Spleen (tissue), 11 donors: ENCODE measurements around the gene PKIB. TPM values are rescaled to one million over a fixed set of nuclear protein-coding genes. Genes with fewer than 3 reads are reported as not detected.
A peak's percentile ranks its signal among the peaks of the same experiment; 100 is the strongest.

Experiments
- DNase-seq: peaks from one replicate; pipeline ENCODE4 v3.0.0-alpha.2; 2020
- H3K27ac ChIP-seq, 8 donors: fragments of 200-600 bp; sonication (generic) in 7 of 8; 1 replicate in 4 of 8; 2 replicates in 4 of 8; pipeline versions ENCODE4 v1.5.0 to v1.8.0; 2016 to 2021; ENCODE audit warnings: inconsistent platforms in 4 of 8, mild to moderate bottlenecking in 4 of 8, moderate library complexity in 1 of 8
- H3K27me3 ChIP-seq, 7 donors: fragments of 200-600 bp; sonication (generic) in 6 of 7; replicated peaks in 1 of 7; 1 replicate in 4 of 7; 2 replicates in 3 of 7; pipeline versions ENCODE4 v1.5.0 to v1.8.0; 2016 to 2021; ENCODE audit warnings: inconsistent platforms in 3 of 7, mild to moderate bottlenecking in 1 of 7
- H3K36me3 ChIP-seq, 6 donors: fragments of 200-600 bp; sonication (generic) in 5 of 6; 1 replicate in 4 of 6; 2 replicates in 2 of 6; pipeline versions ENCODE4 v1.5.0 to v1.8.0; 2016 to 2021; ENCODE audit warnings: inconsistent platforms in 2 of 6
- H3K4me1 ChIP-seq, 6 donors: fragments of 200-600 bp; sonication (generic) in 5 of 6; 1 replicate in 3 of 6; 2 replicates in 3 of 6; pipeline versions ENCODE4 v1.5.0 to v1.8.0; 2016 to 2021; ENCODE audit warnings: inconsistent platforms in 3 of 6
- H3K4me3 ChIP-seq, 8 donors: fragments of 200-600 bp; sonication (generic) in 7 of 8; 1 replicate in 4 of 8; 2 replicates in 4 of 8; pipeline versions ENCODE4 v1.5.0 to v1.8.0; 2016 to 2021; ENCODE audit warnings: inconsistent platforms in 4 of 8, mild to moderate bottlenecking in 4 of 8, moderate library complexity in 2 of 8
- H3K9me3 ChIP-seq, 8 donors: fragments of 200-600 bp; sonication (generic) in 7 of 8; 1 replicate in 4 of 8; 2 replicates in 4 of 8; pipeline versions ENCODE4 v1.5.0 to v1.8.0; 2016 to 2021; ENCODE audit warnings: inconsistent platforms in 4 of 8
- CTCF ChIP-seq, 11 experiments: fragments of 200-600 bp in 7 of 11; fragments of 450-650 bp in 4 of 11; sonication (generic) in 4 of 11; IDR thresholded peaks in 8 of 11; conservative IDR thresholded peaks in 3 of 11; 1 replicate in 7 of 11; 2 replicates in 4 of 11; pipeline versions ENCODE4 v1.4.0 to v1.8.0; 2016 to 2021; ENCODE audit warnings: antibody characterized with exemption in 11 of 11, inconsistent platforms in 4 of 11, mild to moderate bottlenecking in 1 of 11
- POLR2A ChIP-seq, 3 donors: fragments of 450-650 bp; IDR thresholded peaks; one replicate each; pipeline ENCODE4 v1.5.1; 2017; ENCODE audit warnings: antibody characterized with exemption in 3 of 3, mild to moderate bottlenecking in 1 of 3
- POLR2AphosphoS5 ChIP-seq, 3 donors: sonication (generic); formaldehyde crosslinking; IDR thresholded peaks; one replicate each; pipeline ENCODE4 v1.5.1; 2017; ENCODE audit warnings: antibody characterized with exemption in 3 of 3
- WGBS, 5 donors: extraction: QIAGEN DNeasy Blood & Tissue Kit in 3 of 5; methylation state at CpG; one replicate each; pipeline versions ENCODE4 v1.1.5 to v1.1.7; 2013 to 2018; 5-methylcytosine and 5-hydroxymethylcytosine counted together
- intact Hi-C: fragments of 100-400 bp; cut with DNase I; formaldehyde crosslinking; loops from one replicate; pipeline ENCODE4 v1.15.0; 2023; ENCODE audit warnings: low total_unique reads
- polyA plus RNA-seq, 3 donors: library from polyadenylated mRNA; stranded (reverse); fragments of 200-250 nt; gene quantifications; one replicate each; pipeline ENCODE4 v1.2.1, GENCODE V29; 2013
- small RNA-seq, 4 donors: library from RNA; depleted of rRNA; stranded (forward); fragments of <200 nt; gene quantifications; one replicate each; pipeline ENCODE3, GENCODE V24; 2016
- total RNA-seq, 7 donors: library from RNA; depleted of rRNA in 3 of 7; stranded (reverse); fragments of >200 nt in 3 of 7; fragmentation: NEBNext Ultra II Directional in 4 of 7; extraction: Animal tissue kit (Norgen Biotek cat#: 25700) in 4 of 7; gene quantifications; one replicate each; pipeline versions ENCODE4 v1.1.0 to v1.2.1, GENCODE V29; 2016 to 2021
- donor health status: healthy with polysubstance abuse.
- donor health status: DM: no; HTN: no; CAD: no; lungs with moderate emphysema.
- donor health status: DM: no; HTN: no; CAD: no.
- donor health status: Bipolar disorder and iron deficiency.
- donor health status: healthy.
- donor health status: DM: no; HTN: no; CAD: no.
- donor health status: DM: yes; HTN: yes; CAD: no.

PKIB gene
- total and polyA plus RNA-seq, 10 donors = 0.85 to 3.0 (median 1.4) TPM; not detected in 2

DNA sequence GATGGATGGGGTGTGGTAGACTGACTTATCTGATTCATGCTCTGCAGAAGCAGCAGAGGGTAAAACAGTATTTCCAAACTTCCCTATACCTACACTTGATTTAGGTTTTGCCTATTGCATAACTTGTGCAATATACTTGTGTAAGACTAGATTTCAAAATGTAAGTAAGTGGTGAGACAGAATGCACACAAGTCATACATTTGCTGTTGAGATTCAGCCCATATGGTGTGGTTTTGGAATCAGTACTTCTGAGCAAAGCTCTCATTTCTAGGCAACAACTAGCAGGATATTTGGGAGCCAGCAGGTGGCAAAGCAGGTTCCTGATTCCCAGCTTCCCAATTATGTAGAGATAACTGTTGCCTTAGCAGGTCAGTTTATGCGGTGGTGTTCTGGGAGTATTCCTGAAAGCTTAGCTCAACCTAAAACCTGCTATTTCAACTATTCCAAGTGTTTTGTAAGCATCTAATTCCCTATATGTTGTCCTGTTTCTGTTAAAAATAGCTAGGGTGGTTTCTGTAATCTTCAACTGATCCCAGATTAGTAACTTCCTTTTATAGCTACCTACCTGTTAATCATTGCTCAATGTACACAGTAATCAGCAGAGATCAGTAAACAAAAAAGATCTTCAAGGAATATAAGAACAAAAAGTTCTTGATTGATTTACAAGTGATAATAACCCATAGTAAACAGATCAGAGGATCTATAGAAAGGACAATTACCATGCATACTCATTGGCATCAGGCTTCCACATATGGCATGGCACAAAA, 160.8 kb downstream of the PKIB start:
- H3K27ac ChIP-seq = peak overlapping the region in 3 of 8 donors; percentile 41 to 64 (median 63)
- DNase-seq = no peak
- WGBS, 5 donors = 36 to 74% (median 45%) methylated on average over 1 of the region's 1 CpG
- TF ChIP-seq CTCF (IDR thresholded peaks at IDR 0.05 in 8 of 11, conservative IDR thresholded peaks at IDR 0.05 in 3 of 11) (no peak), POLR2A (IDR thresholded peaks at IDR 0.05) (no peak), POLR2AphosphoS5 (IDR thresholded peaks at IDR 0.05) (no peak)
- H3K36me3 ChIP-seq = no peaks in the 10 kb centered on the region
- H3K4me3 ChIP-seq = no peak overlapping the region
- no peaks in the 10 kb centered on the region for H3K9me3 ChIP-seq
- no peaks in the 10 kb centered on the region for H3K27me3 ChIP-seq
- intact Hi-C loops = no loop called here
- peaks cover 0 to 9% (median 0%) of the 10 kb centered on the region in 6 donors for H3K4me1 ChIP-seq

DNA sequence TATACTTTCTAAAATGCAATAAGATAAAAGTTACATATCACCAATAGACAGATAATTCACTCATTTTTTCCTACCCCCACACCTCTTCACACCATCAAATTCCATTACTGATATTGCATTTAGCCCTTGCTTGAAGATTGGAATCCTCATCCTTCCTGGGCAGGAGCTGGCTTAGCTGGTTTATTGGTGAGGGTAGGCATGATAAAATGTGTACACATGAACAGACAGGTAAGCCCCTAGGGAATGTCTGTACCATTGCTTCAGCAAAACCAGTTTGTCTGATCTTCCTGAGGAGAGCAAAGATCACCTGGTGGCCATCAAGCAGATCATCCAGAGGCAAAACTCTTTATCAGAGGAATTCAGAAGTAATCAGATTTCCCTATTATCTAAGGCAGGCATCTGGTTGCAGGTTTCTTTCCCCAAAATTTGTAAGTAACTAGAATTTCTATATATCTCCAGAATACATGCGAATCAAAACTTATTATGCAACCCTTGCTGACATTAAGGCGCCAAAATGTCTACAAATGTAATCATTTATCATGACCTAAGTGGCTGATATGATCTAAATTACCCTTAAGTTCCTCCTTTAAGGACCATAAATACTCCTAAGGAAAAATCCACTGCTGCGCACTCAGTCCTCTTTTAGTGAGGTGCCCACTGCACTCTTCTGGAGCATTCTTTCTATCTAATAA, 162.7 kb downstream of the PKIB start:
- peaks cover 0 to 9% (median 0%) of the 10 kb centered on the region in 6 donors for H3K4me1 ChIP-seq
- intact Hi-C loops = no loop called here
- TF ChIP-seq POLR2AphosphoS5 (IDR thresholded peaks at IDR 0.05) = no peak
- no peak for TF ChIP-seq CTCF (IDR thresholded peaks at IDR 0.05 in 8 of 11, conservative IDR thresholded peaks at IDR 0.05 in 3 of 11)
- no peak for TF ChIP-seq POLR2A (IDR thresholded peaks at IDR 0.05)
- no peak overlapping the region for H3K27ac ChIP-seq
- no peak overlapping the region for H3K4me3 ChIP-seq
- H3K36me3 ChIP-seq = no peaks in the 10 kb centered on the region
- 79 to 90% (median 82%) methylated on average over 3 of the region's 3 CpGs for WGBS, 5 donors
- no peak for DNase-seq
- H3K9me3 ChIP-seq = no peaks in the 10 kb centered on the region
- no peaks in the 10 kb centered on the region for H3K27me3 ChIP-seq

Small RNA genes within 50 kb of the gene (small RNA-seq; reads per million reads assigned to genes)
- 0 reads per million in 4 donors for gene RN7SL564P

Other genes with a start within 250 kb of the PKIB start
- gene HSF2, start 210.8 kb upstream of the PKIB start, total RNA-seq = 10 to 100 TPM in 5 of 7 donors, 1 to 10 TPM in 2; 7.5 to 18.2 (median 14.9) TPM
- 10 to 100 TPM in 1 of 3 donors, 1 to 10 TPM in 2; 8.5 to 11.2 (median 9.4) TPM for gene HSF2, start 210.8 kb upstream of the PKIB start, polyA plus RNA-seq
- 100 to 1,000 TPM; 120 to 191 (median 162) TPM for gene SERINC1, start 138.6 kb upstream of the PKIB start, total RNA-seq
- gene SERINC1, start 138.6 kb upstream of the PKIB start, polyA plus RNA-seq = 10 to 100 TPM; 26.6 to 49.2 (median 44.7) TPM
- gene FABP7, start 169.3 kb downstream of the PKIB start, total RNA-seq = not detected
- gene FABP7, start 169.3 kb downstream of the PKIB start, polyA plus RNA-seq = under 1 TPM in 1 of 3 donors, not detected in 2; 0.08 TPM
- gene SMPDL3A, start 178.9 kb downstream of the PKIB start, total RNA-seq = 10 to 100 TPM; 32.1 to 64.8 (median 35.2) TPM
- 10 to 100 TPM in 2 of 3 donors, 1 to 10 TPM in 1; 7.2 to 12.7 (median 11.4) TPM for gene SMPDL3A, start 178.9 kb downstream of the PKIB start, polyA plus RNA-seq